Liver (tissue), 9 donors: ENCODE data around the gene C4A. TPM values are rescaled to one million over a fixed set of nuclear protein-coding genes. Genes with fewer than 3 reads are reported as not detected.
"Not testable (repeated sequence)": the region's sequence is repeated elsewhere in the genome, so short reads cannot be mapped to it uniquely, and the experiment has no call there.

Source experiments
- DNase-seq: peaks from one replicate; pipeline ENCODE4 v3.0.0-alpha.2; 2017; ENCODE audit warnings: low spot score
- H3K27ac ChIP-seq, 2 donors: one replicate each; pipeline ENCODE4 v1.7.0; 2013; ENCODE audit warnings: inconsistent platforms in 2 of 2, low read length in 2 of 2, control low read depth in 1 of 2, low read depth in 1 of 2, mild to moderate bottlenecking in 1 of 2
- H3K27me3 ChIP-seq, 4 donors: one replicate each; pipeline versions ENCODE4 v1.6.1 to v1.7.0; 2013; ENCODE audit warnings: low read length in 3 of 4, inconsistent platforms in 1 of 4, mild to moderate bottlenecking in 1 of 4, moderate library complexity in 1 of 4; ENCODE audit not compliant: control insufficient read depth in 4 of 4, insufficient read depth in 4 of 4
- H3K36me3 ChIP-seq, 4 donors: one replicate each; pipeline versions ENCODE4 v1.6.1 to v1.7.0; 2013; ENCODE audit warnings: low read length in 3 of 4, mild to moderate bottlenecking in 3 of 4, low read depth in 1 of 4, moderate library complexity in 1 of 4; ENCODE audit not compliant: control insufficient read depth in 4 of 4, insufficient read depth in 3 of 4
- H3K4me1 ChIP-seq, 4 donors: one replicate each; pipeline versions ENCODE4 v1.6.1 to v1.7.0; 2013; ENCODE audit warnings: low read length in 3 of 4, mild to moderate bottlenecking in 3 of 4, moderate library complexity in 1 of 4; ENCODE audit not compliant: control insufficient read depth in 4 of 4, insufficient read depth in 4 of 4
- H3K4me3 ChIP-seq, 3 donors: one replicate each; pipeline versions ENCODE4 v1.6.1 to v1.7.0; 2013; ENCODE audit warnings: low read length in 3 of 3, control low read depth in 1 of 3, low read depth in 1 of 3, mild to moderate bottlenecking in 1 of 3
- H3K9ac ChIP-seq, 2 donors: one replicate each; pipeline ENCODE4 v1.7.0; 2013; ENCODE audit warnings: low read length in 2 of 2, mild to moderate bottlenecking in 2 of 2, moderate library complexity in 2 of 2, control low read depth in 1 of 2, low read depth in 1 of 2
- H3K9me3 ChIP-seq, 4 donors: one replicate each; pipeline versions ENCODE4 v1.6.1 to v1.7.0; 2013; ENCODE audit warnings: low read length in 3 of 4; ENCODE audit not compliant: control insufficient read depth in 4 of 4
- HNF4A ChIP-seq, 2 donors: conservative IDR thresholded peaks; 2 replicates each; pipeline ENCODE4 v1.6.1; 2016; ENCODE audit warnings: antibody characterized with exemption in 2 of 2, mild to moderate bottlenecking in 2 of 2
- HNF4G ChIP-seq: IDR thresholded peaks from 2 replicates; pipeline ENCODE4 v1.6.1; 2016; ENCODE audit warnings: antibody characterized with exemption
- JUND ChIP-seq, 2 donors: IDR thresholded peaks; 2 replicates each; pipeline ENCODE4 v1.6.1; 2016; ENCODE audit warnings: antibody characterized with exemption in 2 of 2
- TAF1 ChIP-seq: conservative IDR thresholded peaks from 2 replicates; pipeline ENCODE4 v1.6.1; 2016; ENCODE audit warnings: antibody characterized with exemption, mild to moderate bottlenecking
- WGBS: extraction: QIAGEN DNeasy Blood & Tissue Kit; methylation state at CpG from one replicate; pipeline ENCODE4 v1.1.7; 2013; 5-methylcytosine and 5-hydroxymethylcytosine counted together
- polyA plus RNA-seq, 2 donors: library from polyadenylated mRNA; stranded (reverse) in 1 of 2; unstranded in 1 of 2; fragments of 200-250 nt in 1 of 2; fragments of >200 nt in 1 of 2; fragmentation: Nextera tagmentation in 1 of 2; extraction: Ambion mirVana in 1 of 2; gene quantifications; one replicate each; pipeline versions ENCODE4 v1.2.1 to v1.2.3, GENCODE V29; 2013 to 2015
- total RNA-seq, 2 donors: library from RNA; depleted of rRNA; stranded (reverse); fragments of >200 nt; gene quantifications; one replicate each; pipeline ENCODE4 v1.2.3, GENCODE V29; 2014
- TF ChIP-seq, protein P1 (sequence below): IDR thresholded peaks from 2 replicates; pipeline ENCODE4 v1.6.1; 2016; ENCODE audit warnings: antibody characterized with exemption, mild to moderate bottlenecking
- TF ChIP-seq, protein P2 (sequence below): fragments of 150-350 bp; IDR thresholded peaks from 2 replicates; pipeline ENCODE4 v1.5.1; 2017; ENCODE audit warnings: improper control_type of control experiment, low read depth, low read length; ENCODE audit not compliant: missing input control
- donor health status: healthy.
- donor health status: healthy.
- donor health status: healthy.
- donor health status: healthy.
- donor health status: healthy.

Gene C4A
- total and polyA plus RNA-seq, 4 donors: 410 to 2,903 (median 1,534) TPM

DNA sequence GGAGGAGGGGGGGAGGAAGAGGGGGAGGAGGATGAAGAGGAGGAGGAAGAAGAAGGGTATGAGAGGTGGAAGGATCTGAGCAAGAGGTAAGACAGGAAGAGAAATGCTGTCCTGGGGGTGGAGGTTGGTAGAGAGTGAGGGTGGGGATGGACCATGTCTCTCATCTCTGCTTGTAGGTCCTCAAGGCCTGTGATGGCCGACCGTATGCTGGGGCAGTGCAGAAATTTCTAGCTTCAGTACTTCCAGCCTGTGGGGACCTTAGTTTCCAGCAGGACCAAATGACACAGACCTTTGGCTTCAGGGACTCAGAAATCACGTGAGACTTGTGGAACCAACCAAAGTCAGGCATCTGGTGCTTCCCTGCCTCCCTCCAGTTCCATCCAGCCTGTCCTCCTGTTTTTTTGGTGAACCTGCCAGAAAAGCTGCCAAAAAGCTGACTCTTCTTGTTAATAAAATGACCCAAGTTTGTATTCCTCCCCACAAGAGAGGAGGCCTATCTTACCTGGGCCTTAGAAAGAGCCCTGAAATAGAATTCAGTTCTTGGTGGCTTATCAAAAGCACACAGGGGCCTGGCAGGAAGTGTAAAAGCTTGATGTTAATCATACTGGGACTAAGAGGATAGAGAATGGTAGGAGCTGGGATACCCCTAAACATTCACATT lies 2.5 kb upstream of the C4A start (continued):
- TF ChIP-seq, protein P1, sequence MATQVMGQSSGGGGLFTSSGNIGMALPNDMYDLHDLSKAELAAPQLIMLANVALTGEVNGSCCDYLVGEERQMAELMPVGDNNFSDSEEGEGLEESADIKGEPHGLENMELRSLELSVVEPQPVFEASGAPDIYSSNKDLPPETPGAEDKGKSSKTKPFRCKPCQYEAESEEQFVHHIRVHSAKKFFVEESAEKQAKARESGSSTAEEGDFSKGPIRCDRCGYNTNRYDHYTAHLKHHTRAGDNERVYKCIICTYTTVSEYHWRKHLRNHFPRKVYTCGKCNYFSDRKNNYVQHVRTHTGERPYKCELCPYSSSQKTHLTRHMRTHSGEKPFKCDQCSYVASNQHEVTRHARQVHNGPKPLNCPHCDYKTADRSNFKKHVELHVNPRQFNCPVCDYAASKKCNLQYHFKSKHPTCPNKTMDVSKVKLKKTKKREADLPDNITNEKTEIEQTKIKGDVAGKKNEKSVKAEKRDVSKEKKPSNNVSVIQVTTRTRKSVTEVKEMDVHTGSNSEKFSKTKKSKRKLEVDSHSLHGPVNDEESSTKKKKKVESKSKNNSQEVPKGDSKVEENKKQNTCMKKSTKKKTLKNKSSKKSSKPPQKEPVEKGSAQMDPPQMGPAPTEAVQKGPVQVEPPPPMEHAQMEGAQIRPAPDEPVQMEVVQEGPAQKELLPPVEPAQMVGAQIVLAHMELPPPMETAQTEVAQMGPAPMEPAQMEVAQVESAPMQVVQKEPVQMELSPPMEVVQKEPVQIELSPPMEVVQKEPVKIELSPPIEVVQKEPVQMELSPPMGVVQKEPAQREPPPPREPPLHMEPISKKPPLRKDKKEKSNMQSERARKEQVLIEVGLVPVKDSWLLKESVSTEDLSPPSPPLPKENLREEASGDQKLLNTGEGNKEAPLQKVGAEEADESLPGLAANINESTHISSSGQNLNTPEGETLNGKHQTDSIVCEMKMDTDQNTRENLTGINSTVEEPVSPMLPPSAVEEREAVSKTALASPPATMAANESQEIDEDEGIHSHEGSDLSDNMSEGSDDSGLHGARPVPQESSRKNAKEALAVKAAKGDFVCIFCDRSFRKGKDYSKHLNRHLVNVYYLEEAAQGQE: peak; percentile 48
- TF ChIP-seq, protein P2, sequence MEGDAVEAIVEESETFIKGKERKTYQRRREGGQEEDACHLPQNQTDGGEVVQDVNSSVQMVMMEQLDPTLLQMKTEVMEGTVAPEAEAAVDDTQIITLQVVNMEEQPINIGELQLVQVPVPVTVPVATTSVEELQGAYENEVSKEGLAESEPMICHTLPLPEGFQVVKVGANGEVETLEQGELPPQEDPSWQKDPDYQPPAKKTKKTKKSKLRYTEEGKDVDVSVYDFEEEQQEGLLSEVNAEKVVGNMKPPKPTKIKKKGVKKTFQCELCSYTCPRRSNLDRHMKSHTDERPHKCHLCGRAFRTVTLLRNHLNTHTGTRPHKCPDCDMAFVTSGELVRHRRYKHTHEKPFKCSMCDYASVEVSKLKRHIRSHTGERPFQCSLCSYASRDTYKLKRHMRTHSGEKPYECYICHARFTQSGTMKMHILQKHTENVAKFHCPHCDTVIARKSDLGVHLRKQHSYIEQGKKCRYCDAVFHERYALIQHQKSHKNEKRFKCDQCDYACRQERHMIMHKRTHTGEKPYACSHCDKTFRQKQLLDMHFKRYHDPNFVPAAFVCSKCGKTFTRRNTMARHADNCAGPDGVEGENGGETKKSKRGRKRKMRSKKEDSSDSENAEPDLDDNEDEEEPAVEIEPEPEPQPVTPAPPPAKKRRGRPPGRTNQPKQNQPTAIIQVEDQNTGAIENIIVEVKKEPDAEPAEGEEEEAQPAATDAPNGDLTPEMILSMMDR: no peak
- TF ChIP-seq JUND (IDR thresholded peaks at IDR 0.05) (peak; percentile 16 to 27), HNF4A (conservative IDR thresholded peaks at IDR 0.05) (peak; percentile 64 to 84), HNF4G (peak; percentile 31), TAF1 (peak; percentile 12)

DNA sequence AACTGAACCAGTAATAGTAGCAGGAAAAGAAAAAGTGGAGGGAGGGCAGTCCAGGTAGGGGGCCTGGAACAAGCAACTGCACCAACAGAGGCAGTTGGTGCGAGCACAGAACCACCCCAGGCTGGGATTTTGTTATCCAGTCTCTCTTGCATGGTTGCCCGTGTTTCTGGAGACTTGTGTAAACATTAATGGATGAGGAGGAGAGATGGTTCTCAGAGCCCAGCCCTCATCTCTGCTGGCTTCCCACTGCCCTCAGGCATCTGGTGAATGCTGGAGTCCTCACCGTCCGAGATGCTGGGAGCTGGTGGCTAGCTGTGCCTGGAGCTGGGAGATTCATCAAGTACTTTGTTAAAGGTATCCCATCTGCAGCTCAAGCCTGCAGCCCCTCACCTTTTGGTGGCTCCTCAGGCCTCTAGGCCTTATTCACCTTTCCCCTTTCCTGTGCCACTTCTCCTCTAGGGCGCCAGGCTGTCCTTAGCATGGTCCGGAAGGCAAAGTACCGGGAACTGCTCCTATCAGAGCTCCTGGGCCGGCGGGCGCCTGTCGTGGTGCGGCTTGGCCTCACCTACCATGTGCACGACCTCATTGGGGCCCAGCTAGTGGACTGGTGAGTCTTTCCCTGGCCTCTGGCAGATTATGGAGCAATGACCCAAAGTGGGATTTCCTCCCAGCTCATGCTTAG lies 1.5 kb upstream of the C4A start:
- H3K4me3 ChIP-seq, H3K27me3 ChIP-seq, H3K9ac ChIP-seq, H3K9me3 ChIP-seq, H3K36me3 ChIP-seq, DNase-seq: not testable (repeated sequence)
- Histone ChIP-seq H3K27ac (peak overlapping the region; percentile 72 to 76), H3K4me1 (peaks cover 7 to 25% (median 20%) of the 10 kb centered on the region in 4 donors)
- WGBS: 78% methylated on average over 13 of the region's 13 CpGs

GRCh38 chr6:31980998-31981397 lies 859 bp upstream of the C4A start:
- not testable (repeated sequence) for H3K9ac ChIP-seq, H3K27ac ChIP-seq, H3K4me3 ChIP-seq, H3K36me3 ChIP-seq, H3K27me3 ChIP-seq, H3K9me3 ChIP-seq, DNase-seq
- no CpG with 5 or more reads among the region's 5 CpGs for WGBS
- peaks cover 7 to 25% (median 20%) of the 10 kb centered on the region in 4 donors for H3K4me1 ChIP-seq

GRCh38 chr6:31989363-31989762 lies 7.5 kb downstream of the C4A start:
- not testable (repeated sequence) for H3K9ac ChIP-seq, DNase-seq, H3K27me3 ChIP-seq, H3K9me3 ChIP-seq, H3K4me1 ChIP-seq, H3K4me3 ChIP-seq, H3K27ac ChIP-seq, H3K36me3 ChIP-seq
- WGBS: no CpG with 5 or more reads among the region's 10 CpGs

GRCh38 chr6:31994421-31994820 lies 12.6 kb downstream of the C4A start:
- DNase-seq, H3K4me1 ChIP-seq, H3K9ac ChIP-seq, H3K9me3 ChIP-seq, H3K36me3 ChIP-seq, H3K27me3 ChIP-seq, H3K27ac ChIP-seq, H3K4me3 ChIP-seq: not testable (repeated sequence)
- WGBS: 99% methylated on average over 9 of the region's 14 CpGs

GRCh38 chr6:31996385-31996784 lies 14.5 kb downstream of the C4A start:
- not testable (repeated sequence) for H3K36me3 ChIP-seq, DNase-seq, H3K4me3 ChIP-seq, H3K4me1 ChIP-seq, H3K9me3 ChIP-seq, H3K27me3 ChIP-seq, H3K9ac ChIP-seq, H3K27ac ChIP-seq
- WGBS: 71% methylated on average over 6 of the region's 6 CpGs
